A673 (cell line): ENCODE results near the gene DMAC2.

Experiments used
- CTCF ChIP-seq: fragments of 300-800, 200-600 bp; sonication (generic); conservative IDR thresholded peaks from 2 replicates; pipeline ENCODE4 v1.5.1; 2017; ENCODE audit warnings: low read depth, mild to moderate bottlenecking, antibody characterized with exemption, low read length, moderate library complexity, mixed read lengths
- EZH2 ChIP-seq: fragments of 200-600 bp; sonication (generic); IDR thresholded peaks from 2 replicates; pipeline ENCODE4 v1.6.1; 2017; ENCODE audit warnings: borderline replicate concordance, low read depth, mild to moderate bottlenecking, mixed read lengths, antibody characterized with exemption, low read length; ENCODE audit not compliant: poor library complexity, severe bottlenecking

GRCh38 chr19:41442473-41443355 is 3.0 kb upstream of the DMAC2 start, which contains the start of gene ERICH4:
- TF ChIP-seq EZH2, result no peak
- TF ChIP-seq CTCF, result no peak
